Measurements from ENCODE around the gene ERC1. TPM values are rescaled to one million over a fixed set of nuclear protein-coding genes. Genes with fewer than 3 reads are reported as not detected.

Gene ERC1
- total and polyA plus RNA-seq, 9 of the 15 experiments (the other 6 are each of a cell fraction or from before 2014, with no cell fraction given) = 0.74 to 11.8 (median 4.8) TPM

DNA sequence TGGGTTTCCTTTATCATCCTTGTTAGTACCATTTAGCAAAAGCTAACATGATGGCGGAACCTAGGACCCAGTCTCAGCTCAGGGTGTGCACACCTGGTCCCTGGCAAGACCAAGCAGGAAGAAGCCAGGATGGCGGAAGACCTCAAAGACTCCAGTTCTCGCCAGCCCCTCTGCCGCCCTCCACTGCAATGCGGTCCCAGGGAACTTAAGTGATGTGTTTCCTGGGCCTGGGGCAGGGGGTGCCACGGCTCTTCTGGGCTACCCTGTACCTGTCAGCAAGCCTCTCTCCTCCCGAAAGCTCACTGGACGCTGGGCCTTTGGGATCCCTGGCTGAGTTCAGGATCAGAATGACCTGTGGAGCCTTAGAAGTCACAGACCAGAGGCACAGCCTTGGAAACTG lies 532.0 kb downstream of the ERC1 start (continued):
- TF ChIP-seq, protein P1, sequence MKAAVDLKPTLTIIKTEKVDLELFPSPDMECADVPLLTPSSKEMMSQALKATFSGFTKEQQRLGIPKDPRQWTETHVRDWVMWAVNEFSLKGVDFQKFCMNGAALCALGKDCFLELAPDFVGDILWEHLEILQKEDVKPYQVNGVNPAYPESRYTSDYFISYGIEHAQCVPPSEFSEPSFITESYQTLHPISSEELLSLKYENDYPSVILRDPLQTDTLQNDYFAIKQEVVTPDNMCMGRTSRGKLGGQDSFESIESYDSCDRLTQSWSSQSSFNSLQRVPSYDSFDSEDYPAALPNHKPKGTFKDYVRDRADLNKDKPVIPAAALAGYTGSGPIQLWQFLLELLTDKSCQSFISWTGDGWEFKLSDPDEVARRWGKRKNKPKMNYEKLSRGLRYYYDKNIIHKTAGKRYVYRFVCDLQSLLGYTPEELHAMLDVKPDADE (conservative IDR thresholded peaks at IDR 0.05; ENCODE audit: control insufficient read depth, low read depth, low read length) = no peak
- TF ChIP-seq, protein P2, sequence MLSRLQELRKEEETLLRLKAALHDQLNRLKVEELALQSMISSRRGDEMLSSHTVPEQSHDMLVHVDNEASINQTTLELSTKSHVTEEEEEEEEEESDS (CRISPR knock-in tag; IDR thresholded peaks at IDR 0.05) = no peak
- no peak for TF ChIP-seq BDP1 (IDR thresholded peaks at IDR 0.05; ENCODE audit: insufficient read depth, insufficient read length)
- TF ChIP-seq SMC3 (conservative IDR thresholded peaks at IDR 0.05; ENCODE audit: insufficient read depth, low read depth, low read length) = no peak

DNA sequence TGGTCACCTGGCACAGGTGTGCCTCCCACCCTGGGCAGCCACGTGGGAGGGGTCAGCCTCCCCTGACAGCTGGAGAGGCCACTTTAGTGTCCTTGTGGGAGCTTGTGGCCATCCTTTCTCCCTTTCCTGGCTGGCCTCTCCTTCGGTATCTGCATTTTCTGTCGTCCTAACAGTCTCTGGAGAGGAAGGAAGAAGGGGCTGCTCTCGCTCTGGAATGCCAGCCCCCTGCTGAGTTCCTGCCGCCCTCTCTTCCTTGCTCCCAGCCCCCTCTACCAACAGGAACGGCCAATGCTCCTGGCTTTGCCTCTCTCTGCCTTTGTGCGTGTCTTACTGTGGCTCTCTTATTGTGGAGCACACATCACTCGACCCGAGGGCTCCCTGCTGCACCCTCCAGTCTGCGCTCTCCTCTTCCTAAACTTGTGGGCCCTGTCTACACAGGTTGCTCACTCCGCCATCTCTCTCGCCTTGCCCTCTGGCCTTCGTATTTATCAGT lies 532.6 kb downstream of the ERC1 start:
- Histone ChIP-seq H3K27ac (ENCODE audit: extremely low read depth, low read depth, low read length) (no peak overlapping the region), H4K20me1 (replicated peaks; ENCODE audit: control insufficient read depth, insufficient read depth, low read length) (no peaks in the 10 kb centered on the region), H3K9ac (ENCODE audit: insufficient read depth in 1 of 2, low read depth in 2 of 2, low read length in 2 of 2) (no peak overlapping the region), H3K36me3 (ENCODE audit: control insufficient read depth, insufficient read depth, low read length) (no peaks in the 10 kb centered on the region), H3K79me2 (ENCODE audit: control insufficient read depth, insufficient read depth, low read length) (no peaks in the 10 kb centered on the region), H3K27me3 (ENCODE audit: control insufficient read depth in 2 of 2, insufficient read depth in 2 of 2, low read length in 2 of 2) (no peaks in the 10 kb centered on the region), H3K4me1 (replicated peaks in 1 of 2; ENCODE audit: control insufficient read depth in 2 of 2, insufficient read depth in 2 of 2, low read length in 2 of 2) (peaks cover 5 to 9% of the 10 kb centered on the region in 2 experiments; a peak in 4 of 5 replicates), H3K9me3 (replicated peaks; ENCODE audit: control insufficient read depth, insufficient read depth, low read depth, low read length) (no peaks in the 10 kb centered on the region), H3K4me2 (ENCODE audit: insufficient read depth, low read length) (no peak overlapping the region), H3K4me3 (no peak overlapping the region), H3K9me1 (ENCODE audit: control insufficient read depth, insufficient read depth, low read length) (no peaks in the 10 kb centered on the region), H2AFZ (ENCODE audit: low read depth, low read length) (no peak overlapping the region)
- 74% methylated on average over 8 of the region's 13 CpGs for WGBS (ENCODE audit: insufficient coverage, low coverage, missing lambda C conversion rate)
- no peak for TF ChIP-seq SPI1 (IDR thresholded peaks at IDR 0.05; ENCODE audit: borderline replicate concordance, low read depth, low read length)
- no peak for TF ChIP-seq PHF8 (IDR thresholded peaks at IDR 0.05; ENCODE audit: borderline replicate concordance, low read length)
- TF ChIP-seq, protein P3, sequence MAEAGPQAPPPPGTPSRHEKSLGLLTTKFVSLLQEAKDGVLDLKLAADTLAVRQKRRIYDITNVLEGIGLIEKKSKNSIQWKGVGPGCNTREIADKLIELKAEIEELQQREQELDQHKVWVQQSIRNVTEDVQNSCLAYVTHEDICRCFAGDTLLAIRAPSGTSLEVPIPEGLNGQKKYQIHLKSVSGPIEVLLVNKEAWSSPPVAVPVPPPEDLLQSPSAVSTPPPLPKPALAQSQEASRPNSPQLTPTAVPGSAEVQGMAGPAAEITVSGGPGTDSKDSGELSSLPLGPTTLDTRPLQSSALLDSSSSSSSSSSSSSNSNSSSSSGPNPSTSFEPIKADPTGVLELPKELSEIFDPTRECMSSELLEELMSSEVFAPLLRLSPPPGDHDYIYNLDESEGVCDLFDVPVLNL (CRISPR knock-in tag; IDR thresholded peaks at IDR 0.05; ENCODE audit: low read depth) = no peak
- TF ChIP-seq ZNF589 (CRISPR knock-in tag; IDR thresholded peaks at IDR 0.05; ENCODE audit: low read depth) = no peak
- no peak for TF ChIP-seq LARP7 (IDR thresholded peaks at IDR 0.05)
- no peak for TF ChIP-seq LEF1 (IDR thresholded peaks at IDR 0.05)
- TF ChIP-seq KAT8 (IDR thresholded peaks at IDR 0.05; ENCODE audit: low read depth) = no peak
- no peak for TF ChIP-seq SIRT6 (IDR thresholded peaks at IDR 0.05; ENCODE audit: low read depth, low read length)
- TF ChIP-seq CBX3 (IDR thresholded peaks at IDR 0.05; ENCODE audit: borderline replicate concordance in 1 of 2, low read length in 2 of 2) = no peak
- TF ChIP-seq, protein P4, sequence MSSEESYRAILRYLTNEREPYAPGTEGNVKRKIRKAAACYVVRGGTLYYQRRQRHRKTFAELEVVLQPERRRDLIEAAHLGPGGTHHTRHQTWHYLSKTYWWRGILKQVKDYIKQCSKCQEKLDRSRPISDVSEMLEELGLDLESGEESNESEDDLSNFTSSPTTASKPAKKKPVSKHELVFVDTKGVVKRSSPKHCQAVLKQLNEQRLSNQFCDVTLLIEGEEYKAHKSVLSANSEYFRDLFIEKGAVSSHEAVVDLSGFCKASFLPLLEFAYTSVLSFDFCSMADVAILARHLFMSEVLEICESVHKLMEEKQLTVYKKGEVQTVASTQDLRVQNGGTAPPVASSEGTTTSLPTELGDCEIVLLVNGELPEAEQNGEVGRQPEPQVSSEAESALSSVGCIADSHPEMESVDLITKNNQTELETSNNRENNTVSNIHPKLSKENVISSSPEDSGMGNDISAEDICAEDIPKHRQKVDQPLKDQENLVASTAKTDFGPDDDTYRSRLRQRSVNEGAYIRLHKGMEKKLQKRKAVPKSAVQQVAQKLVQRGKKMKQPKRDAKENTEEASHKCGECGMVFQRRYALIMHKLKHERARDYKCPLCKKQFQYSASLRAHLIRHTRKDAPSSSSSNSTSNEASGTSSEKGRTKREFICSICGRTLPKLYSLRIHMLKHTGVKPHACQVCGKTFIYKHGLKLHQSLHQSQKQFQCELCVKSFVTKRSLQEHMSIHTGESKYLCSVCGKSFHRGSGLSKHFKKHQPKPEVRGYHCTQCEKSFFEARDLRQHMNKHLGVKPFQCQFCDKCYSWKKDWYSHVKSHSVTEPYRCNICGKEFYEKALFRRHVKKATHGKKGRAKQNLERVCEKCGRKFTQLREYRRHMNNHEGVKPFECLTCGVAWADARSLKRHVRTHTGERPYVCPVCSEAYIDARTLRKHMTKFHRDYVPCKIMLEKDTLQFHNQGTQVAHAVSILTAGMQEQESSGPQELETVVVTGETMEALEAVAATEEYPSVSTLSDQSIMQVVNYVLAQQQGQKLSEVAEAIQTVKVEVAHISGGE (CRISPR knock-in tag; IDR thresholded peaks at IDR 0.05) = no peak
- FAIRE-seq (no peak), ATAC-seq (no peak), DNase-seq (ENCODE audit: extremely low read depth in 1 of 4, low spot score in 3 of 4) (no peak)
- in situ Hi-C loops (cut with MboI) = no loop called here
- no TSS peak for BruUV-seq (replicated peaks)
- ChIA-PET POLR2A (interaction anchor here (0.8 kb wide), 1 partner anchor 10 kb away, joined by 4 read pairs; no protein-coding TSS in a partner anchor), CTCF (ENCODE audit: low intra/inter-chr PET ratio) (no interaction called here)
- intact Hi-C loops (cut with micrococcal nuclease) = no loop called here

Data from K562 (cell line).